Activated CD8-positive, alpha-beta memory T cell treated with anti-CD3 and anti-CD28 coated beads, Interleukin-2, amount 10 ng/mL, durations not matched to agents 7 days and 5 days (primary cell): ENCODE data around the gene RNF144B. TPM values are rescaled to one million over a fixed set of nuclear protein-coding genes. Genes with fewer than 3 reads are reported as not detected.
"Not testable (repeated sequence)": the region's sequence is repeated elsewhere in the genome, so short reads cannot be mapped to it uniquely, and the experiment has no call there.

Experiments used
- ATAC-seq: fragments of 150-1000 bp; cut with Tn5 transposase; one replicate; pipeline ENCODE4 v1.10.0; 2021; ENCODE audit warnings: moderate library complexity
- CTCF ChIA-PET: fragments of 350-600 bp; sonication (Branson Sonifier 250); formaldehyde crosslinking; loops from one replicate; lab custom pipeline; 2021; ENCODE audit warnings: antibody characterized with exemption; lab: Charles Lee
- DNase-seq: peaks from one replicate; pipeline ENCODE4 v3.0.0-alpha.2; 2020
- H3K27ac Mint-ChIP-seq: one replicate; pipeline ENCODE4 v1.8.0; 2021; ENCODE audit warnings: mild to moderate bottlenecking, mixed read lengths
- H3K27me3 Mint-ChIP-seq: one replicate; pipeline ENCODE4 v1.8.0; 2021; ENCODE audit warnings: mixed read lengths
- H3K36me3 Mint-ChIP-seq: one replicate; pipeline ENCODE4 v1.8.0; 2021; ENCODE audit warnings: mild to moderate bottlenecking, mixed read lengths
- H3K4me1 Mint-ChIP-seq: one replicate; pipeline ENCODE4 v1.8.0; 2021; ENCODE audit warnings: mixed read lengths
- H3K4me3 Mint-ChIP-seq: one replicate; pipeline ENCODE4 v1.8.0; 2021; ENCODE audit warnings: mild to moderate bottlenecking, moderate library complexity, mixed read lengths
- H3K9me3 Mint-ChIP-seq: one replicate; pipeline ENCODE4 v1.8.0; 2022; ENCODE audit warnings: low read depth, mixed read lengths
- total RNA-seq, 2 experiments: library from RNA; stranded (reverse); gene quantifications; one replicate each; pipeline ENCODE4 v1.2.3, GENCODE V29; 2021

The RNF144B gene
- total RNA-seq, 2 experiments from 2014 or later: 0.23 to 1.6 TPM

DNA sequence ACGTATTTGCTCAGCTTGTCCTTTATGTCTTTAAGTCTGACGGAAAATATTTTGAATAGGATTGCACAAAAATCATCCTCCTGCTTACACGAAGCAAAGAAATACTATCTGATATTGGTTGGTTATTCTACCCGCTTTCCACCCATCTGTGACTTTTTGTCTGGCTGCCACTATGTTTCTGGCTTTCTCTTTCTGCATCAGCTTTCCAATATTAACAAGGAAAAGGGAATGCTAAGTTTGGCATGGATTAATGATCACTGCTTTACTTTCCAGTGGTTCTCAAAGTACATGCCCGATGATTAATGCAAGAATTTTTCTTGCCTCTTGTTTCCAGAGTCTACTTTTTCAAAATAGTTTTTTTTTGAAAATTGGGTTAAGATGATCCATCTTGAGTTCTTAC, 57.0 kb downstream of the RNF144B start:
- Mint-ChIP-seq H3K36me3 (no peaks in the 10 kb centered on the region), H3K4me3 (no peak overlapping the region), H3K4me1 (peaks cover 5% of the 10 kb centered on the region)

DNA sequence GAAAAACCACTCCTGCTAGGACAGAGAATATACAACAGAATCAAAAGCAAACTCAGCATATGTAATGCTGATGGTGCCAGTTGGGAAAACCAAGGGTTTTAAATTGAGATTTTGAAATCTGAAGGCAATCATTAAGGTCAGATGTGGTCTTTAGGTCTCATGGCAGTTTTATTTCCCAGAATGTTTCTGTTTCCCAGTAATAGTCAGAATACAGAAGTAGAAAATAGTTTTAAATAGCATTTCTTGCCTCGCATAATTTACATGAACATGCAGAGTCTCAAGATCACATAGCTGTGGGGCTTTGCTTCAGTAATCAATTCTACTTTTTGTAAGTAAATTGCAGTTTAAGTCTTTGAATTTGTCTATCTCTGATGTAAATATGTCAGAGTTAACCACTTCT, 58.1 kb downstream of the RNF144B start:
- ATAC-seq (no peak), DNase-seq (no peak)
- no peaks in the 10 kb centered on the region for H3K36me3 Mint-ChIP-seq
- H3K4me1 Mint-ChIP-seq: no peaks in the 10 kb centered on the region
- H3K27me3 Mint-ChIP-seq: no peaks in the 10 kb centered on the region
- no peaks in the 10 kb centered on the region for H3K9me3 Mint-ChIP-seq
- CTCF ChIA-PET: no interaction called here
- H3K4me3 Mint-ChIP-seq: no peak overlapping the region
- H3K27ac Mint-ChIP-seq: no peak overlapping the region

More for the DNA sequence above, 57.0 kb downstream of the RNF144B start:
- ATAC-seq (no peak), DNase-seq (no peak)
- CTCF ChIA-PET: no interaction called here
- H3K9me3 Mint-ChIP-seq: no peaks in the 10 kb centered on the region
- H3K27me3 Mint-ChIP-seq: no peaks in the 10 kb centered on the region
- no peak overlapping the region for H3K27ac Mint-ChIP-seq

DNA sequence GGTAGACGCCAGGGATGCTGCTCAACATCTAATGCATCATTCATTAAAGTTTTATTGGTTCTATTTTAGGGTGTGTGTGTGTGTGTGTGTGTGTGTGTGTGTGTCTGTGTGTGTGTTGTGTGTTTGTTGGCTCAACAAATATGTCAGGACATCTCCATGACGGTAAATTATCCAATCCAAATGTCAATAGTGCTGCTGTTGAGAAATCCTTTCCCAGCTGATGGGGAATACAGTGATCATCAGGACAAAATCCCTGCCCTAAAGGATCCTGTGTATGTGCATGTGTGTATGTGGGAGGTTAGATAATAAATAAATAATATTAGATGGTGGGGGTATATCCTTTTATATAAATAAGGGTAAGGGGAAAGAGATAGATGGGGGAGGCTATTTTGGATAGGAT, 59.6 kb downstream of the RNF144B start:
- no peaks in the 10 kb centered on the region for H3K4me1 Mint-ChIP-seq
- ATAC-seq (no peak), DNase-seq (no peak)
- no peaks in the 10 kb centered on the region for H3K27me3 Mint-ChIP-seq
- no peak overlapping the region for H3K4me3 Mint-ChIP-seq
- no peak overlapping the region for H3K27ac Mint-ChIP-seq
- CTCF ChIA-PET: no interaction called here
- H3K36me3 Mint-ChIP-seq: no peaks in the 10 kb centered on the region
- no peaks in the 10 kb centered on the region for H3K9me3 Mint-ChIP-seq

DNA sequence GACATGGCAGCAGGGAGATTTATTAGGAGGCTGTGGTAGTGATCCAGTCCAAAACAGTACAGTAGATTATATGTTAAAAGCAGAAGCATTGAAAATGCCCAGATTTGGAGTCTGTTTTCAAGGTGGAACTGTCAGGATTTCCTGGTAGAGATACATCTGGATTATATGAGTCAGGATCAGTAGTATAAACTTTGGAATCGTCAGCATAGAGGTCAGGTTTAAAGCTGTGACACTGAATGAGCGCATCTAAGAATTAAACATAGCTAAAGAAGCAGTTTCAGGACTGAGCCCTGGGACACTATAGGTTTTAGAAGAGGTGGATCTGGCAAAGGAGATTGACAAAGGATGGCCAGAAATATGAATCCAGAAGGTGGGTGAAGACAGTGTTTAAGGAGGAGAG, 60.4 kb downstream of the RNF144B start:
- H3K4me3 Mint-ChIP-seq: no peak overlapping the region
- no peaks in the 10 kb centered on the region for H3K27me3 Mint-ChIP-seq
- no peak for ATAC-seq
- H3K36me3 Mint-ChIP-seq: no peaks in the 10 kb centered on the region
- H3K27ac Mint-ChIP-seq: no peak overlapping the region
- H3K9me3 Mint-ChIP-seq: no peaks in the 10 kb centered on the region
- H3K4me1 Mint-ChIP-seq: no peaks in the 10 kb centered on the region
- CTCF ChIA-PET: no interaction called here
- no peak for DNase-seq

DNA sequence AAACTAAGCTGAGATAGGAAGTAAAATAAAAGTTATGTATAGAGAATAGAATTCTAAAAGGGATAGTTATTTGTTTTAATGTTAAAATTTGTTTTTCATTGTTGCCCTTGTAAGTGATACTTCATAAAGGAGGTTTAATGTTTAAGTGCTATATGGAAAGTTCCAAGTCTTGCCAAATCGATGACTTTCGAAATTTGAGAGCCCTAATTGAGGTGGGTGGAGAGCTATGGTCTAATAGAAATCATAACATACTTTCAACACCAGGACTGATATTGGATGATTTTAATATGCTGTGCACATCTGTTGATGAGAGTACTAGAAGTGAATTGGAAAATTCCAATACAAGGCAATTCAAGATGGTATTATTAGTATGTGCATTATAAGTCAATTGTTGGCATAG, 64.6 kb downstream of the RNF144B start:
- DNase-seq: no peak
- Mint-ChIP-seq H3K27me3 (no peaks in the 10 kb centered on the region), H3K27ac (no peak overlapping the region), H3K9me3 (no peaks in the 10 kb centered on the region), H3K4me3 (no peak overlapping the region), H3K4me1 (no peaks in the 10 kb centered on the region), H3K36me3 (no peaks in the 10 kb centered on the region)
- CTCF ChIA-PET: no interaction called here
- ATAC-seq: no peak

DNA sequence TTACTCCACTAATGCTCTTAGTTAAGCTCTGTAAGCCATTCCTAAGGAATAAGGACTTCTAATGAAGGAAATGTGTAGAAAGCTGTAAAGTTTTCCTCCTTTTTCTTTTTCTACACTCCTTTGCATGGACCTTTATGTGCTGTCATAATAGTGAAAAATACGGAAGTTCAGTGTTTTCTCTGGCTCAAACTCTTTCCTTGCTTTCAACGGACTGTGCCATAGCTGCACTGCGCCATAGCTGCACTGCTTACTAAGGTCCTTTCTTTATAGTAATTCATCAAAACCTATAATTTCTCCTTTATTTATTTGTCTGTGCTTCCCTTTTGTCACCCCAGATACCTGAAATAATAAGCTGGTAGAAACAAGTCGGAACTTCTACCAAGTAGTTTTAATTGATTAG, 67.3 kb downstream of the RNF144B start:
- Mint-ChIP-seq H3K4me3 (no peak overlapping the region), H3K27me3 (no peaks in the 10 kb centered on the region), H3K4me1 (no peaks in the 10 kb centered on the region), H3K36me3 (no peaks in the 10 kb centered on the region), H3K9me3 (no peaks in the 10 kb centered on the region), H3K27ac (no peak overlapping the region)
- DNase-seq (no peak), ATAC-seq (no peak)
- CTCF ChIA-PET: no interaction called here

DNA sequence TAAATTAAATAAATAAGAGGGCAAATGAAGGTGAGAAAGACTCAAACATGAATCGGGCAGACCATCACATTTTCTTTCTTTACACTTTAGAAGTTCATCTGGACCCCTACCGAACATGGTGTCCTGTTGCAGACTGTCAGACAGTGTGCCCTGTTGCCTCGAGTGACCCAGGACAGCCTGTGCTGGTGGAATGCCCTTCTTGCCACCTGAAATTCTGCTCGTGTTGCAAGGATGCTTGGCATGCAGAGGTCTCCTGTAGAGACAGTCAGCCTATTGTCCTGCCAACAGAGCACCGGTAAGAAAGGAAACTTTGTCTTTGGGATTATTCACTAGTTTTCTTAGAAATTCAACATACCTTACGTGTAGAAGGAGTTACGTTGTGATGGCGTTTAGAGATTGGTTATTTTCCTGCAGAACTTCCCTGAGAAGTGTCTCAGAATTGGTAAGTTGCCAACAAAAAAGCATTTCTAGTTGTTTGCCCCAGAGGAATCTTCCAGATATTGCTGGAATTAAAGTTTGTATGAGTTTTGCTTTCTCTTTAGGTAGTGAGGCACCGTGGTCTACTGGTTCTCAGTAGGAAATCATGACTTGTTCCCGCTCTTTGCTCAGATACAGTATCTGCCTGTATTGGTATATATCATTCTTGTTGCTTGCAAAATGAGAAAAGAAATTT, 70.1 kb downstream of the RNF144B start:
- Mint-ChIP-seq H3K4me1 (no peaks in the 10 kb centered on the region), H3K4me3 (no peak overlapping the region), H3K9me3 (no peaks in the 10 kb centered on the region), H3K36me3 (peaks cover 1% of the 10 kb centered on the region), H3K27me3 (no peaks in the 10 kb centered on the region), H3K27ac (no peak overlapping the region)
- ATAC-seq (no peak), DNase-seq (no peak)
- CTCF ChIA-PET: no interaction called here

DNA sequence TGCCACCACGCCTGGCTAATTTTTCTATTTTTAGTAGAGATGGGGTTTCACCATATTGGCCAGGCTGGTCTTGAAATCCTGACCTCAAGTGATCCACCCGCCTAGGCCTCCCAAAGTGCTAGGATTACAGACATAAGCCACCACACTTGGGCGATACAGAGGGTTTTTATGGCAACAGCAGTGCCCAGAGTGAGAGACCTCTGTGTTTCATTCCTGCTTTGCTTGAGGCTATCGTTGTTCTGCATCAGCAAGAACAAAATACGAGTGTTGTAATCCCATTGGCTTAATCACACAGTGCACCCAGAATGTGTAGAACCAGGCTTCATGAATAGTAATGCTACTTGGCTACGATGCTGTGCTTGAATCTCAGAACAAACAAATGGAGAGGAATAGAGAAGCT, 70.9 kb downstream of the RNF144B start:
- H3K4me1 Mint-ChIP-seq, H3K4me3 Mint-ChIP-seq, H3K36me3 Mint-ChIP-seq, DNase-seq, H3K9me3 Mint-ChIP-seq, CTCF ChIA-PET, H3K27me3 Mint-ChIP-seq, ATAC-seq, H3K27ac Mint-ChIP-seq: not testable (repeated sequence)

DNA sequence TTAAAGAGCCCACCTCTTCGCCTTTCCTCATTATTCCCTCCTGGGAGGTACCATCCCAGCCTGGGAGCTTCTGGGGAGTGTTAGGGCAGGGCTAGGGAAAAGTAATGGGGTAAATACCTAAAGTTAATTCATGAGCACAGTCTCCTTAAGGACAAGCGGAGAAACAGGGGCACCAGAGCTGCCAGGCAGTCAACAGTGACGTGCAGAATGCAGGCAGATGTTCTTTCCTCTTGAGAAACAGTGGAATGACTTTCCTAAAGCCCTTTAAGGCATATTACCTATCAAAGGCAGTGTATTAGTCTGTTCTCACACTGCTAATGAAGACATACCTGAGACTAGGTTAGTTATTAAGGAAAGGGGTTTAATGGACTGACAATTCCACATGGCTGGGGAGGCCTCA, 76.3 kb downstream of the RNF144B start:
- no peaks in the 10 kb centered on the region for H3K9me3 Mint-ChIP-seq
- no peak for ATAC-seq
- CTCF ChIA-PET: no interaction called here

DNA sequence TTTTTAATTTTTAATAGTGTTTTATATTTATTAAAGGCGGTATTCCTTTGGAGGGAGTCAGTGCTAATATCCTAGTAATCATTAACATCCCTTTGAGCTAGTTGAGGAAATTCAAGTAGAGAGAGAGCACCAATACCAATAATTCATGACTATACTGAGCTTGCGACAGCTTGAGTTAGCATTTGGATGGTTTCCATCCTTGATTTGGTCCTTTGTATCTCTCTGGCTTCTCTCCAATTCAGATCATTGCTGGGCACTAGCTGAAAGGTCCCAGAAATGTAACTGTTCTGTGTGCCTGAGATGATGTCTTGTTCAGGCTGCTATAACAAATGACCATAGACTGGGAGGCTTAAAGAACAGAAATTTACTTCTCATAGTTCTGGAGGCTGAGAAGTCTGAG, 77.0 kb downstream of the RNF144B start:
- H3K4me3 Mint-ChIP-seq: no peak overlapping the region
- CTCF ChIA-PET: no interaction called here
- peaks cover 1% of the 10 kb centered on the region for H3K36me3 Mint-ChIP-seq
- no peak overlapping the region for H3K27ac Mint-ChIP-seq
- H3K4me1 Mint-ChIP-seq: no peaks in the 10 kb centered on the region
- DNase-seq (no peak), ATAC-seq (no peak)
- no peaks in the 10 kb centered on the region for H3K27me3 Mint-ChIP-seq
- no peaks in the 10 kb centered on the region for H3K9me3 Mint-ChIP-seq

More for the DNA sequence above, 76.3 kb downstream of the RNF144B start:
- no peak overlapping the region for H3K27ac Mint-ChIP-seq
- peaks cover 1% of the 10 kb centered on the region for H3K36me3 Mint-ChIP-seq
- no peaks in the 10 kb centered on the region for H3K4me1 Mint-ChIP-seq
- no peak overlapping the region for H3K4me3 Mint-ChIP-seq
- no peak for DNase-seq
- no peaks in the 10 kb centered on the region for H3K27me3 Mint-ChIP-seq

DNA sequence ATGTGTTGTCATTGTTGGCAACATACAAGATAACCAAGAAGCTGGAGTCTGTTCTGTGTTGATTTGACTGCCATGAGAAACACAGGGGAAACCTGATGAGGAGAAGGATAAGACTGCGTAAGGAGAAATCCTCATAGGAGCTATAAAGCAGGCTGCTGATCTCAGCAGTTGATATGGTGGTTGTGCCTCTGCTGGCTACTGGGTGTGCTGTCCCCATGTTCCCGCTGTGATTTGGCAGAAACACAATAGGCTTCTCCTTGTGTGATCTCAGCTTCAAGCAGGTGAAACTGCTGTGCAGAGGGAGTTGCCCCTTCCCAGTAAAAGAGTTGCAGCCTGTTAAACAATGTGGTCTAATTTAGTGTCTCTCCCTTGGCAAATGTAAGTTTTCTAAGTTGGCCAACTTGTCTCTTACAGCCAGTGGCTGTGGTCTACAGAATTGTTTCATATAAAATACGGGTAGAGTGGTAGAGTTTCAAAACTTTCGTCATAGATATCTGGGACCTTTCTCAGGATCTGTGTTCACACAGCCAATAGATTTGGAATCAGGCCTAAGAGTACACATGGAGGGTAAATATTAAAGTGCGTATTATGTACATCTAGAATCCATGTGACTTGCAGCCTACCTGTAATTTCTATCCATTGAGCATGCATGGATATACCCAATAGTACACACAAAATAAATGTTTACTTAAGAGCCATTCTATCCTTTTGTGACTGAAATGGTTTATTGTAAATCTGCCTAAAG, 78.4 kb downstream of the RNF144B start:
- H3K9me3 Mint-ChIP-seq: no peaks in the 10 kb centered on the region
- H3K27me3 Mint-ChIP-seq: peaks cover 3% of the 10 kb centered on the region
- DNase-seq (no peak), ATAC-seq (no peak)
- CTCF ChIA-PET: no interaction called here
- H3K4me3 Mint-ChIP-seq: no peak overlapping the region
- no peaks in the 10 kb centered on the region for H3K36me3 Mint-ChIP-seq
- no peak overlapping the region for H3K27ac Mint-ChIP-seq
- no peaks in the 10 kb centered on the region for H3K4me1 Mint-ChIP-seq

DNA sequence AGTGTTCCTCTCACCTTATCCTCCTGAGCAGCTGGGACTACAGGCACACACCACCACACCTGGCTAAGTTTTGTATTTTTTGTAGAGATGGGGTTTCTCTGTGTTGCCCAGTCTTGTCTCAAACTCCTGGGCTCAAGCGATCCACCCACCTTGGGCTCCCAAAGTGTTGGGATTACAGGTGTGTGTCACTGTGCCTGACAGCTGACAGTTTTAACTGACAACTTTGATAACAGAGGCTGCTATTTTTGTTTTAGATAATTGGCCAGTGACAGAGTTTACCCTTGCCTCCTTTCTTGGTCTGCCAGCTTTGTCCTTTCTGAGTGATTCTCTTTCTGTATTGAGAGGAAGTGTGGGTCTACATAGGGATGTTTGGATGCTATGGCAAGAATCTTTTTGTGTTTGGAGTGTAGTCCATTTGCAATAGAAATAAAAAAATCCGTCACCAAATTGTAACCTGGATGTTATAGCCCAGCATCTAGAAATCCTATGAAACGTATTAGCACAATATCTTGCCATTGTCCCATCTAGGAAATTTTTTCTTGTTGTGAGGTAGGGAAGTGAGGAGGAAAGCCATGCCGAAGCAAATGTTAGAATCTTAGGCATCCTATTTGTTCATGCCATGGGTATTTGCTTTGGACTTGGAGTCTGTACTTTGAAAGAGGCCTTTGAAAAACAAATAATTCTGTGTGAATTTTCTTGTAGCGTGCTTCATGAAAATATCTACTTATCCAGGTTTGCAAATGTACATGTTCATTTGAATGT, 80.8 kb downstream of the RNF144B start:
- no peak for ATAC-seq
- H3K4me3 Mint-ChIP-seq: no peak overlapping the region
- DNase-seq: no peak
- no peak overlapping the region for H3K27ac Mint-ChIP-seq
- H3K27me3 Mint-ChIP-seq: peaks cover 3% of the 10 kb centered on the region
- CTCF ChIA-PET: no interaction called here
- H3K4me1 Mint-ChIP-seq: no peaks in the 10 kb centered on the region
- no peaks in the 10 kb centered on the region for H3K36me3 Mint-ChIP-seq
- H3K9me3 Mint-ChIP-seq: no peaks in the 10 kb centered on the region

DNA sequence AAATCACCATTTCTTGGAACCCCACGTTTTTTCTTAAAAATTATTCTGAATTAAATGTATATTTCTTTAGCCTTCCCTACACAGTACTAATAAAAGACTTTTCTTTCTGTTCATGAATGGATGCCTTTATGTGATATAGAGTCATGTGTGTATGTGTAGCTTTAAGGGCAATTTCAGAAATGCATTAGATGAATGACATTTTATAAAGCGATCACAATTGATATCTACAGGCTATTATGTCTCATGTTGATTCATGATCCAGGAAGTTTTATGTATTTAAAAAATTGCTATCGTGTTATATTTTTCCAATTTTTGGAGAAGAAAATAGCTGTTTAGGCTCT, 81.3 kb downstream of the RNF144B start:
- Mint-ChIP-seq H3K4me3 (no peak overlapping the region), H3K27me3 (peaks cover 8% of the 10 kb centered on the region), H3K9me3 (no peaks in the 10 kb centered on the region), H3K36me3 (no peaks in the 10 kb centered on the region), H3K4me1 (no peaks in the 10 kb centered on the region), H3K27ac (no peak overlapping the region)
- ATAC-seq (no peak), DNase-seq (no peak)
- CTCF ChIA-PET: no interaction called here

DNA sequence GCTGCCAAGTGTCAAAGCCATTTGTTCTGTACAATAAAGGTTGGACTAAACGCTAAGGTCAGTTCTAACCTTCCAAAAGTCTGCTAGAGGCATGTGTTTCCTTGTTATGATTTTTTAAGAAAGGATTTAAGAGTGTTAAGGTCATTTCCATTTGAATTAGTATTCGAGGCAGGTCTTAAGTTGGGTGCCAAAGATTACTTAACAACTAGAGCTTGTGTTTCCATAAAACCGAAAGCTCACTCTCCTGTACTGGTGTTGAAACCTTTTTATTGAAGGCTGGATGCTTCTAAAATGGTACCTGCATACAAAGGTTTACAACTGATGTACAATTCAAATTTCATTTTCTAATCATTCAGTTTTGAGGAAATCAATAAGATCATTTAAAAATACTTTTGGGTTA, 82.4 kb downstream of the RNF144B start:
- ATAC-seq (no peak), DNase-seq (no peak)
- Mint-ChIP-seq H3K36me3 (no peaks in the 10 kb centered on the region), H3K4me3 (no peak overlapping the region), H3K27me3 (peaks cover 13% of the 10 kb centered on the region), H3K27ac (no peak overlapping the region), H3K9me3 (no peaks in the 10 kb centered on the region), H3K4me1 (no peaks in the 10 kb centered on the region)
- CTCF ChIA-PET: no interaction called here
